Sigmoid colon (tissue), 4 donors: ENCODE measurements around the gene NOP56.

ENCODE experiments used
- CTCF ChIP-seq, 4 experiments: fragments of 450-650 bp in 3 of 4; fragments of 200-600 bp in 1 of 4; IDR thresholded peaks; one replicate each; pipeline ENCODE4 v1.5.1; 2016 to 2019; ENCODE audit warnings: antibody characterized with exemption in 4 of 4, mild to moderate bottlenecking in 3 of 4, moderate library complexity in 2 of 4
- EP300 ChIP-seq, 4 donors: sonication (generic); formaldehyde crosslinking; IDR thresholded peaks; one replicate each; pipeline ENCODE4 v1.6.1; 2017; ENCODE audit warnings: antibody characterized with exemption in 4 of 4
- POLR2A ChIP-seq, 2 donors: fragments of 450-650 bp; IDR thresholded peaks; one replicate each; pipeline ENCODE4 v1.6.1; 2016; ENCODE audit warnings: antibody characterized with exemption in 2 of 2, mild to moderate bottlenecking in 2 of 2, moderate library complexity in 2 of 2
- POLR2AphosphoS5 ChIP-seq, 4 donors: sonication (generic); formaldehyde crosslinking; IDR thresholded peaks; one replicate each; pipeline ENCODE4 v1.6.1; 2017; ENCODE audit warnings: antibody characterized with exemption in 4 of 4

- no peak for TF ChIP-seq POLR2A (IDR thresholded peaks at IDR 0.05)
- TF ChIP-seq CTCF (IDR thresholded peaks at IDR 0.05), result no peak
- TF ChIP-seq POLR2AphosphoS5 (IDR thresholded peaks at IDR 0.05), result no peak
- no peak for TF ChIP-seq EP300 (IDR thresholded peaks at IDR 0.05)
These were observed 28.2 kb upstream of the NOP56 start for GRCh38 chr20:2624190-2624589.
